HG02763 (cell line): ENCODE results near the gene CAMP.
"Not testable (repeated sequence)": the region's sequence is repeated elsewhere in the genome, so short reads cannot be mapped to it uniquely, and the experiment has no call there.

Source experiments
- ATAC-seq: cut with Tn5 transposase; IDR thresholded peaks from one replicate; pipeline ENCODE4 v1.9.1; 2021; ENCODE audit warnings: mild to moderate bottlenecking, moderate library complexity; ENCODE audit not compliant: unreplicated experiment

The CAMP gene

GRCh38 chr3:48211776-48212175, 11.5 kb upstream of the CAMP start:
- not testable (repeated sequence) for ATAC-seq

GRCh38 chr3:48214225-48214624, 9.1 kb upstream of the CAMP start:
- ATAC-seq: no peak

- no peak for ATAC-seq
Measured at GRCh38 chr3:48215019-48215418, 8.3 kb upstream of the CAMP start.

- ATAC-seq: no peak
Measured at GRCh38 chr3:48215466-48215865, 7.8 kb upstream of the CAMP start.

- ATAC-seq: no peak
Measured at GRCh38 chr3:48215876-48216275, 7.4 kb upstream of the CAMP start.

- no peak for ATAC-seq
Measured at GRCh38 chr3:48217449-48217848, 5.8 kb upstream of the CAMP start.

- no peak for ATAC-seq
Measured at GRCh38 chr3:48218537-48218936, 4.8 kb upstream of the CAMP start.

GRCh38 chr3:48219543-48219942, 3.8 kb upstream of the CAMP start:
- ATAC-seq: no peak

GRCh38 chr3:48220746-48221145, 2.5 kb upstream of the CAMP start:
- ATAC-seq: no peak

GRCh38 chr3:48225587-48225986, 2.3 kb downstream of the CAMP start:
- ATAC-seq: no peak

- ATAC-seq: no peak
Measured at GRCh38 chr3:48226939-48227338, 3.6 kb downstream of the CAMP start.

- ATAC-seq: no peak
Measured at GRCh38 chr3:48232232-48232631, 8.9 kb downstream of the CAMP start.

- ATAC-seq: peak; percentile 51
Measured at GRCh38 chr3:48232734-48233133, 9.4 kb downstream of the CAMP start.

GRCh38 chr3:48233542-48233941, 10.2 kb downstream of the CAMP start:
- ATAC-seq: no peak

GRCh38 chr3:48236531-48236930, 13.2 kb downstream of the CAMP start:
- no peak for ATAC-seq

- no peak for ATAC-seq
Measured at GRCh38 chr3:48238531-48239085, 15.3 kb downstream of the CAMP start.

- no peak for ATAC-seq
Measured at GRCh38 chr3:48240000-48240963, 17.0 kb downstream of the CAMP start.

GRCh38 chr3:48241796-48242455, 18.6 kb downstream of the CAMP start:
- no peak for ATAC-seq

- no peak for ATAC-seq
Measured at GRCh38 chr3:48243886-48244285, 20.6 kb downstream of the CAMP start.

- ATAC-seq: no peak
Measured at GRCh38 chr3:48244461-48244860, 21.2 kb downstream of the CAMP start.

GRCh38 chr3:48245136-48245535, 21.8 kb downstream of the CAMP start:
- no peak for ATAC-seq

- no peak for ATAC-seq
Measured at GRCh38 chr3:48247401-48247811, 24.1 kb downstream of the CAMP start.
